Stimulated activated naive CD8-positive, alpha-beta T cell treated with anti-CD3 and anti-CD28 coated beads, Interleukin-15, Interleukin-2, amounts not matched to agents 100 U/mL and 50 U/mL, for 24 hours (primary cell): ENCODE measurements around the gene TIMP2.
"Not testable (repeated sequence)": the region's sequence is repeated elsewhere in the genome, so short reads cannot be mapped to it uniquely, and the experiment has no call there.

ENCODE experiments used
- ATAC-seq: fragments of 150-1000 bp; cut with Tn5 transposase; one replicate; pipeline ENCODE4 v1.10.0; 2021
- DNase-seq: peaks from one replicate; pipeline ENCODE4 v3.0.0; 2021

The TIMP2 gene

DNA sequence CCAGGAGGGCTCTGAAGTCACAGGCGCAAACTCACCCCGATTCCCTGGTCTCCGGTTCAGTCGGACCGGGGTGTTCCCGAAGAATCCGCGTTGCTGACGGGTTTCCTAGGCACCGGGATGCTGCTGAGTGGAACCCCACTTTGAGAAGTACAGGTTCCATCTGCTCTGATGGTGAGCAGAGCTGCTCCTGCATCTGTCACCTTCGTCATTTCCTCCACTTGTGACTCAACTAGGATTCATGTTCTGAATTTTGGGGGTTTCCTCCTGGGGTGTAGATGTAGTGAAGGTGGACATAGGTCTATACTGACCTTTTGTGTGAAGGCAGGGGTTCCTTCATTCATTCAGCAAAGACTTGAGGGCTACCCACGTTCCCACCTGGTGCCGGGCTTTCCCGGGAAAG, 29.5 kb upstream of the TIMP2 start:
- DNase-seq (no peak), ATAC-seq (peak; percentile 39)

DNA sequence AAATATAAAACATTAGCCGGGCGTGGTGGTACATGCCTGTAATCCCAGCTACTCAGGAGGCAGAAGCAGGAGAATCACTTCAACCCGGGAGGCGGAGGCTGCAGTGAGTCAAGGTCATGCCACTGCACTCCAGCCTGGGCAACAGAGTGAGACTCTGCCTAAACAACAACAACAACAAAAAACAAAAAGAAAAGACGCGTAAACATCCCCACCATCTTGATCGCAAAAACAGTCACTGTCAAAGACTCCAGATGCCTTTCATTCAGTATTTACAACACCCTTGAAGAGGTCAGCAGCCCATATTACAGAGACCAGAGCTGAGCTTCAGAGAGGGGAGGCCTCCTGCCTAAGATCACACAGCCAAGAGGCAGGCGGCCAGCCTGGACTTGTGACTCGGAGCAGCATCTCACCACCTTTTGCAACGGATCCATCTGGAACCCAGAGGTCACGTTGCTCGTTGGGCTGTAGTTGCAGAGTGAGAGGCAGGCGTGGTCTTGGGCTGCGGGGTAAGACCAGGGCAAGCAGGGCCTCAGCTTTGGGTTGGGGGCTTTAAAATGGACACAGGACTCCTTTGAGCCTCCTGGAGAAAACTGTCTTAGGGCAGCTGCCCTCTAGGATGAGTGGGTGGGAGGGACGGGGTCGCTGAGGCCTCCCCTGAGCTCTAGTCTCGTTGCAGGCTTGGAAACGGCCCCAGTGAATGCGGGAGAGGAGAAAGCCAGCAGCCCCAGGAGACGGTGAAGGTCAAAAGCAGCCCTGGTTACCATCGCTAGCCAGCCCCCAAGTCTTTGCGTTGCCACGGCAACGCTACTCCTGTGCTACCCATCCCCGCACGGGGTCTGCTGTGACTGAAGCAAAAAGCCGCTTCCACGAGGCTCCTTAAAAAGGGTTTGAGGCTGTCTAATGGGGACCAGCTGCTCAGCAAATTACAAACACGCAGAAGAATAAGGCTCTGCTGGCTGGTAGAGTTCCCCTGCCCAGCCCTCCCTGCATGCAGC, 28.5 kb upstream of the TIMP2 start:
- ATAC-seq (no peak), DNase-seq (no peak)

DNA sequence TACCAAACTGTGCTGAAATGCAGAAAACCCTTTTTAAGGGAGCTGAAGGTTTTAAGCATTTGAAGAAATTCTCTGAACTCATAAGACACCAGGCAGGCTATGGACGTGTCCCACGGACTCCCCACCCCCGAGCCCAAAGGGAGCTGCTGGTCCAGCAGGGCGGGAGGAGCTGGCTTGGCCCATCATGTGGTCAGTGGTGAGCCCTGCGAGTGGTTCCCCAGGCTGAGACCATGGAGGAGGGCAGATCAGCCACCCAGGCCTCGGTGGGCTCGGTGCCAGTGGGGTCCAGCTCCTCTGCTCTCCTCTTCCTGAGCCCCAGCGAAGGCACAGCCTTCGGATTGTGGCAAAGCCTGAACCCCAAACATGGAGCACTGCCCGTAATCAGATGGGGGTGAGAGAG, 27.5 kb upstream of the TIMP2 start:
- ATAC-seq, result no peak

DNA sequence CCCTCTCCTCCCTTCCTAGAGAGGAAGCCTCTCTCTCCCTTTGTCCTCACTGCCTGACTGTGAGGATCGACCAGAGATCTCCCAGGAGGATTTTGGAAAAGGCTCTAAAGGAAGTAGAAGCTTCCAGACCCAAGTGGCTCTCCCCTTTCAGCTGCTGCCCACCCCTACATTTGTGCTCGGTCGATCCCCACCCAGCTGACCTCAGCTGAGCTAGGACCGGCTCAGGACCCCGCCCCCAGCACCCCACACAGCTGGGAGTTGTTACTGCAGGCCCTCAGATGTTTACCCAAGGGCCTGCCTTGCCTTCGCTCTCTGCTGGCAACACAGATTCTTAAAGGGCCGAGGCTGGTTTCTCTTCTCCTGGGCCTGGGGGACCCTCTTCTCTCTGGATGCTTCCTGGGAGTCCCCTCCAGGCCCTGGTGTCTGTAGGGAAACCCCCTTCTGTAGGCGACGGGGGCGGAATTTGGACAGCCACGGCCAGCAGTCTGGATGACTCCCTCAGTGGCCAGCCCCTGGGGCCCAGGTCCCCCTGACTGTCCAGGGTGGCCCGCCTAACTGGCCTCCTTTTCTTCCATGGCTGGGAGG, 26.9 kb upstream of the TIMP2 start:
- DNase-seq (no peak), ATAC-seq (no peak)

More for the DNA sequence above, 27.5 kb upstream of the TIMP2 start:
- DNase-seq, result no peak

DNA sequence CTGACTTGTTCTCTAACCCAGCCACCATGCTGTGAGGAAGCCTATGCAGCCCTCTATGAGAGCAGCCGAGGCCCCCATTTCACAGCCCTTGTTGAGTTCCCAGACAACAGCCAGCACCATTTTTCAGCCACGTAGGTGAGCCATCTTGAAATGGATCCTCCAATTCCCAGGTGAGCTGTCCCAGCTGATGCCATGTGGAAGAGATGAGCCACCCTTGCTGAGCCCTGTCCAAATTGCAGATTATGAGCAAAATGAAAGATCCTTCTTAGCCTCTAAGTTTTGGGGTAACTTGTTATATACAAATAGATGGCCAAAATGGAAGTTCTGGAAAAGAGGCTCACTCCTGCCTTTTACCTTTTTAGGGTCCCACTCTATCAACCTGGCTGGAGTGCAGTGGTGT, 25.7 kb upstream of the TIMP2 start:
- DNase-seq (no peak), ATAC-seq (no peak)

DNA sequence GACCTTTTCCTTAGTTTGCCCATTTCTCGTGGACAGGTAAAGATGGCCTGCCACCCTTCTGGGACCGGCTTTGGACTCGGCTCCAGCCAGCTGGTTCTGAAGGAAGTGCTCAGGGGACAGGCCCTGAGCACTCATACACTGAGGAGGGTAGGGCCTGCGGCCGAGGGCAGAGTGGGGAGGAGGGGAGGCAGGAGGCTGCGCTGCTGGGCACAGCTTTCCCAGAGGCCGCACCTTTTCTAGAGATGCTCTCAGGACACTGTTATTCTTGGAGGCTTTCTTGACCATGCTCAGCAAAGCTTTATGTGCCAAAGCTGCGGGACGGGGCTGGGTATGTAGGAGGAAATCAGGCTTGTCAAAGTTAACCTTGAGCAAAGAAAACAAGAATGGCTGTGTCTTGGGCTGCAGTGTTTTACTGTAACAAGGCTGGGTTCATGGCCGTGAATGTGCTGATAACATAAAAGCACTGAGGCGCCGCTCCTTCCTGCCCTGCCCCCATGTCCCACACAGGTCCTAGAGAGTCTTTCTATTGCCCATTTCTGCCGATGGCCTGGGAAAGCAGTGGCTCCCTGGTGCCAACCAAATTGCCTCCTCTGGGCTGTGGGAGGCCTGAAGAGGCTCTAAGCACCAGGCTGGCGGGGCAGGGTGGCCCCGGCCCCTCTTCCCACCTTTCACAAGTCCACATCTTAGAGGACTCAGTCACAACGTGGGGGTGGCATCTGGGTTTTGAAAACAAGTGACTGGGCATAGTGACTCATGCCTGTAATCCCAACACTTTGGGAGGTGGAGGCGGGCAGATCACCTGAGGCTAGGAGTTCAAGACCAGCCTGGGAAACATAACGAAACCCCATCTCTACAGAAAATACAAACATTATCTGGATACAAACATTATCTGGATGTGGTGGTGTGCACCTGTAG, 22.3 kb upstream of the TIMP2 start:
- no peak for ATAC-seq

DNA sequence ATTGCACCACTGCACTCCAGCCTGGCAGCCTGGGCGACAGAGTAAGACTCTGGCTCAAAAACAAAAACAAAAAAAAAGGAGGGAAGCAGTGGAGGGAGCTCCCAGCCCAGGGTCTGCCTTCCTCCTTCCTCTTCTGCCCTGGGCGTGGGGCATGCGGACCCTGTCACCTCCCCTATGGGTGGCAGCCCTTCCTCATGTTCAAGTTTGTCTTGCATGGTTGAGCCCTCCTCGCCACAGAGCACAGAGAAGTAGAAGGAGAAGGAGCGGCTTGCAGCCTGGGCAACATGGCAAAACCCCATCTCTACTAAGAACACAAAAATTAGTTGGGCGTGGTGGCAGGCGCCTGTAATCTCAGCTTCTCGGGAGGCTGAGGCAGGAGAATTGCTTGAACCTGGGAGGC, 21.4 kb upstream of the TIMP2 start:
- no peak for DNase-seq
- ATAC-seq, result no peak

More for the DNA sequence above, 22.3 kb upstream of the TIMP2 start:
- DNase-seq, result no peak

DNA sequence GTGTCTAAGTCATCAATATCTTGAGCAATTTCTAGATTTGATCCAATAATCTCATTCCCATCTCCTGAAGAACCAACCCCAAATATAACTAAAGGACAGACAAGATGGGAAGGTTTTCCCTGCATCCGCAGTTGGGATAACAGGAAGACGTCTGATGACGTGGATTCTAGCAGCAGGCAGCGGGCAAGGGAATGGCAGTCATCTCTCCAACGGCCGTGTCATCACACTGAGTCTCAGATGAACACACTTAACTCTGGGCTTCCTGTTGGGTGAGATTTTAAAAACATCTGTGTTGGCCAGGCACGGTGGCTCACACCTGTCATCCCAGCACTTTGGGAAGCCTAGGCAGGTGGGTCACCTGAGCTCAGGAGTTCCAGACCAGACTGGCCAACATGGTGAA, 20.9 kb upstream of the TIMP2 start:
- no peak for ATAC-seq

DNA sequence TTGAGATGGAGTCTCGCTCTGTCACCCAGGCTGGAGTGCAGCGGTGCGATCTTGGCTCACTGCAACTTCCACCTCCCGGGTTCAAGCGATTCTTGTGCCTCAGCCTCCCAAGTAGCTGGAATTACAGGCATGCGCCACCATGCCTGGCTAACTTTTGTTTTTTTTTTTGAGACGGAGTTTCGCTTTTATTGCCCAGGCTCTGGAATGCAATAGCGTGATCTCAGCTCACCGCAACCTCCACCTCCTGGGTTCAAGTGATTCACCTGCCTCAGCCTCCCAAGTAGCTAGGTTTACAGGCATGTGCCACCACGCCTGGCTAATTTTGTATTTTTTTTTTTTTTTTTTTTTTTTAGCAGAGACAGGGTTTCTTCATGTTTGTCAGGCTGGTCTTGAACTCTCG, 20.3 kb upstream of the TIMP2 start:
- not testable (repeated sequence) for ATAC-seq, DNase-seq

More for the DNA sequence above, 20.9 kb upstream of the TIMP2 start:
- DNase-seq, result no peak

DNA sequence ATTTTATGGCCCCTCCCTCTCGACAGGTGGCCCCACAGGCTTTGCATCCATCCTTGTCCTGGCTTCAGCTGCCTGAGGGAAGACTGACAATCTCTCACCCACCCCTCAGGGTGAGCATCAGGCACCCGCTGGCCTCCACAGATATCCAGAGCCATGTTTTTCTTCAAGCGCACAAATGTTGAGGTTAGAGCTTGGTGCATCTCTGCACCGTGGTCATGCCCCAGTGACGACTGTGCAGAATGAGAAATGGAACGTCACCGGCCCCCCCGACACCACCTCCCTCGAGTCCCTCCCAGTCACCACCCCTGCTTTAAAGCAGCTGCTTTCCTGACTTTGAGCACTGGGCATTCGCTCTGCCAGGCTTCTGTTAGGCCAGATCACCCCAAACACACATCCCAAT, 19.8 kb upstream of the TIMP2 start:
- ATAC-seq, result no peak
- no peak for DNase-seq

DNA sequence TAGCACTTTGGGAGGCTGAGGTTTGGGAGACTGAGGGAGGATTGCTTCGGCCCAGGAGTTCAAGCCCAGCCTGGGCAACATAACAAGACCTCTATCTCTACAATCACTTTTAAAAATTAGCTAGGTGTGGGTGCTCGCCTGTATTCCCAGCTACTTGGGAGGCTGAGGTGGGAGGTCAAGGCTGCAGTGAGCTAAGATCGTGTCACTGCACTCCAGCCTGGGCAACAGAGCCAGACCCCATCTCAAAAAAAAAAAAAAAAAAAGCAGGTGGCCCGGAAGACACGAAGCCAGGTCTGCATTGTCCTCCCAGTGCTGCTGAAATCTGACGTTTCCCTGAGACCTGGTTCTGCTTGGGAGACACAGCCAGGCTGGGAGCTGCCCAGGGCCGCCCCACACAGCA, 18.8 kb upstream of the TIMP2 start:
- DNase-seq (no peak), ATAC-seq (no peak)

DNA sequence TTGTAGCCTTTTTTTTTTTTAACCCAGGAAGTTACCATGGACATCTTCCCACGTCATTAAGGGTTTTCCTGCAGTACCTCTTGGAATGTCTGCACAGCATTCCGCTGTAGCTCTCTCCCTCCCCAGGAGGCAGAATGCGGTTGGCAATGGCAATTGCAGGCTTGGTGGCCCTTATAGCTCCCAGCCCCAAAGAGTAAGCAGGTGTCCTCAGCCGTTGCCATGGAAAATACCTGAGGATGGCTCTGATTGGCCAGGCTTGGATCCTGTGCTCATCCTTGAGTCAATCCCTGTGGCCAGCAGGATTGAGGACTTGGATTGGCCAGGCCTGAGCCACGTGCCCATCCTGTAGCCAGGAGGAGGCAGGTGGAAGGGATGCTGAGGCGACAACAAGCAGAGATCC, 15.5 kb upstream of the TIMP2 start:
- ATAC-seq (no peak), DNase-seq (no peak)

DNA sequence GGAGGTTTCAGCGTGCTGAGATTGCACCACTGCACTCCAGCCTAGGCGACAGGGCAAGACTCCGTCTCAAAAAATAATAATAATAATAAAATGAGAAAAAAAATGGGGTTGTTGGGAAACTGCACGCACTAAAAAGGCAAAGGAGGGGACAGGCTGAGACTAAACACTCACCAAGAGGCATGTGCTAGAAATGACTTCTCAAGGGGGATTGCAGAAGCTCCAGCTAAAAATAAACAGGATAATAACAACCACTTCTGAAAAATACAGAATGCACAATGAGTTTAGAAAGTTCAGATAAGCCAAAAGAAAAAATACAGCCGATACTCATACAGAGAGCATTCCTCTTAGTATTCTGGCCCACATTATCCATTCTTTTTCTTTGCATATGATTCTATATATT, 15.1 kb upstream of the TIMP2 start:
- DNase-seq, result no peak
- ATAC-seq, result no peak

DNA sequence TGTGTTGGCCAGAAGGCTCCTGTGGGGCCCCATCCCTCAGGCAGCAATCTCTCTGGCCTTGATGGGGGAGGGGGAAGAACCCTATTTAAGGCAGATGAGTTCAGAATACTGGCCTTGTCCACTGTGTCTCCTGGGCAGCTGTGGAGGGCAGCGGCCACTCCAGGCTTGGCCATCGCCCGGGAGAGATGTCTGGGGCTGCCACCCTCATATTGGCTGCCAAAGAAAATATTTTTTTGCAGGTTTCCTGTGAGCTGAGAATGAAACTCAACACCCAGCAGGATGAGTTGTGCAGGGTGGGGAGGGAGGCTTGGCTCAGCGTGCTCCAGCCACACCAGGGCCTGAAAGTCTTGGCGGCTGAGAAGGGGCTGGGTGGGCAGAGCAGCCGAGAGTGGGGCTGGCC, 14.4 kb upstream of the TIMP2 start:
- ATAC-seq, result no peak
- DNase-seq, result no peak

DNA sequence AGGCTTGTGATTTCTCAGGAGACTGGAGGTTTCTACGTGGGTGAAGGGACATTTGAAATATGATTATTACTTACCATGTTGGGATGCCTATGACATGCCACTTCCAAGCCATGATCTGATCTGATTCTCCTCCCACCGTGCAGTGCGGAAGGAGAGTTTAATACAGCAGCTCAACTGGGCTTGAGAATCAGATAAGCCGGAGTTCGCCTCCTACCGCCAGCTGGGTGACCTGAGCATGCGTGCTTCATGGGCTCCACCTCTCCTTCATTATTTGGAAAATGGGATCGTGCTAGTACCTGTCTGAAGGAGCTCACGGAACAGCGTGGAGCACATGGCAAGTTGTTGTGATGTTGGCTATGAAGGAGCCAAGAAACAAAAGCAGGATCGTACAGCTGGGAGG, 12.4 kb upstream of the TIMP2 start:
- no peak for DNase-seq
- no peak for ATAC-seq

DNA sequence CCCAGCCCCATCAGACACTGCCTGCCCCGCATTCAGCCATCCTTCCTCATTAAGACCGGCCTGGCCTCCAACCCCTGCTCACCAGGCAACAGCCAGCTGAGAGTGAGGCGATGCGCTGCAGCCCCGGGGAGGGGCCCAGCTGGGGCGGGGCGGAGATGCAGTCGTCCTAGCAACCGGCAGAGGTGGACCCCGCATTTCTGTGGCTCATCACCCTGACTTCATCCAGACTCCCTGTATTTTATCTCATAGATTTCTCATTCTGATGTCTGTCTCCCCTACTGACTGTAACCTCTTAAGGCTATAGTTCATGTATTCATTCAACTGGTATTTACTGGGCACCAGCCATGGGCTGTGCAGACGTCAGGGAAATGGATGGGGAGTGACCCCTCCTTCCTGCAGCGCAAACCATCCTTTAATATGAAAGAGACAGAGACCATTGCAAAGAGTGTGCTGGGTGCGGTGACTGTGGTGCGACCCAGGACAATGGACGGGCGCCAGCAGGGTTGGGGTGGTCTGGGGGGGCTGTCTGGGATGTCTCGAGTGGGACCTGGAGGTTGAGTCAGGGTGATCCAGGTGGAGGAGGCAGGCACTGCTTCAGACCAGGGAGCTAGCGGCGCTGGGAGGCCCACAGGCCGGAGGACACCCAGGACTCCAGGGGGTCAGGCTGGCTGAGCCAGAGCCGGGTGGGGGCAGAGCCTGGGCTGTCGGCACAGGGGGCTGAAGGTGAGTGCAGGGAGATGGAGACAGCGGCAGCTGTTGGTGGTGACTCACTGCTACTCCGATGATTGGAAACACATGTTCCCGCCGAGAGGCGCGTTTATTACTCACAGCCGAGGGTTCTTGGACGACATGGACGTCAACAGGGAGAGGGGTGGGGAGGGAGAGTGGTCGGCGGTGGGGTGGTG, 10.5 kb upstream of the TIMP2 start:
- DNase-seq (no peak), ATAC-seq (no peak)

DNA sequence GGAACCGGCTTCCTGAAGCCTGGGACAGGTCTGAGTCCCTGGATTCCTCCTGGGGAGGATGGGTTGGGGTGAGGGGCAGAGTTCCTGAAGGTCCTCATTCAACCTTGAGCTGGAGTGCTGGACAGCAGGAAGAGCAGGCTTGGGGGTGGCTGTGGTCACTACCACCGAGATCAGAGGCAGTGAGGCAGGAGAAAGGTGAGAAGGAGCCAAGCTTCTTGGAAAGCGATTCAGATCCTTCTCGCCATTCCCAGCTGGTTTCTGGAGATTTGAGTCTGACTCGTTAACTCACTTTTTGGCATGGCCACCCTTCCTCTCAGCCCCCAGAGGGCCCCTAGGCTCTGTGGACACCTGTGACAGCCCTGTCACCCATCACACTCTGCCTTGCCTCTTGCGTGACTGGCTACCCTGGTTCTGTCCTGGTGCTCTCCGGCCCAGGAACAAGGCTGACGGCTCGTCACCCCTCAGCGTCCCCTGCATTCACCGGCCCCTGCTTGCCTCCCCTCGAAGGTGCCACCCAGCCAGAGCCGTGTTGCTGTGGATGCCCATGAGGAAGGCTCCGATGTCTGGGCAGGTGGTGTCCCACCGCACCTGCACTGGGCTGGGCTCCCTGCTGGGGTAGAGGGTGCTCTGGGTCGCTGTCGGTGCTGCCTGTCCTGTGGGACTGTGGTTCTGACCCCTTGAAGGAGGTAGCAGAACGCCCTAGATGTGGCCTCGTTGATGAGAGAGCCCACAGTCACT, 9.7 kb upstream of the TIMP2 start:
- ATAC-seq (no peak), DNase-seq (no peak)

DNA sequence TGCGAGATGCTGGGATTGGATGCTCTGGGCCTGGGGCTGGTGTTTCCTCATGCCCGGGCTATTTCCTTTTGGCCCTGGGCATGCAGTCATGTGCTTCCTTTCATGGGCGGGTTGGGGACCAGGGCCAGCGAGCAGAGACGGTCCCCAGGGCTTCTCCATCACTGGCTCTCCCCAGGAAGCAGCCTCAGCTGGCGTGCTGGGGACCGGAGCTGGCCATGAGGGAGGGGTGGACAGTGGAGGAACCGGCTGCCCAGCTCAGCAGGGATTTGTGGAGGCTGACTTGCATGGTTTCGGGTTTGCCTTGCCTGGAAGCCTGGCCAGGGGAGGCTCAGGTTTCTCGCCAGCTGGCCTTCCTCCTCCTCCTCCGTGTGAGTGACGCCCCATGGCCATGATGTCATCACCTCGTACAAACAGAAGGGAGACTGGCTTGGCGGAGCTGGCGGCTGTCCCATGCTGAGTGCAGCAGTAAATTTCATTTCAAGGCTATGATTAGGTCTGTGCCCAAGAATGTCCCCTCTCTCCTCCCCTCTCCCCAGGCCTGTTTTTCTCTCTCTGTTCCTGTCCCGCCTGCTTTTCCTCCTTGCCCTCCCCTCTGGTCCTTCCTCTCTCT, 8.9 kb upstream of the TIMP2 start:
- DNase-seq (no peak), ATAC-seq (no peak)

DNA sequence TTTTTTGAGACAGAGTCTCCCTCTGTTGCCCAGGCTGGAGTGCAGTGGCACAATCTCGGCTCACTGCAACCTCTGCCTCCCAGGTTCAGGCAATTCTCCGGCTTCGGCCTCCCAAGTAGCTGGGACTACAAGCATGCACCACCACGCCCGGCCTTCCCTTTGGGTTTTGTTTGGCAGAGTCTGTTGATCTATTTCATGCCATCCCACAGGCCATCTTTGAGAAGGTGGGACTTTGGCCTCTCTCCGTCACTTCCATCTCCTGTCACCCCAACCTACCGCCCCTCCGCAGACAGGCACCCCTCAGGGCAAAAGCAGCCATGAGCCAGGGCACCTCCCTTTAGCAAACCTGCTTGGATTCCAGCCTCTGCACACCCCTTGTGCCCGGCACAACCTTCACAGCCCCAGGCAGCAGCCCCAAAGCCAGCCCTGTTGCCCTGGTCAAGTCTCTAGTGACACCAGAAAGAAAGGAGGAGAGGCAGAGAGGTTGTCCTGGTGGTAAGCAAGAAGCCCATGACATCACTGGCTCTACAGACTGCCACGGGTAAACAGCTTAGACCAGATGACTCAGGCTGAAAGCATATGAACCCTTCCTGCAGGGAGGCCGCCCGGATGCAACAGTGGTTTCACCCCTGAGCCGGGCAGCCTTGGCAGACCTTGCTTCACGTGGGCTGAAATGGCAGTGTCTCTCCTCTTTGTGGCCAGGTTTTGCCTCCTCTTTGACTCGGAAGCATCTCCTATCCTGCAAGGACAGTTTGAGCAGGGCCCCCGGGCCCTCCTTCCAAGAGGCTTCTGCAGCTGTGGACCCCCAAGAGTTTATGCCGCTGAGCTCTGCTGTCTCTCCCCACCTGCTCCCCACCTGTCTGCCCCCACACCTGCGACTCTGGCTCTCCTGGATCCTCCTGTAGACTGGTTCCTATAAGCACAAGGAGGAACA, 8.1 kb upstream of the TIMP2 start:
- peak; percentile 91 for ATAC-seq
- peak; percentile 41 for DNase-seq
